NCI-H524 treated with DMSO at 0.1 percent for 48 hours (cell line): ENCODE measurements around the gene COL13A1.

Source experiments
- DNase-seq: peaks from one replicate; lab custom pipeline; 2025; lab: John Stamatoyannopoulos, UW

Gene COL13A1

DNA sequence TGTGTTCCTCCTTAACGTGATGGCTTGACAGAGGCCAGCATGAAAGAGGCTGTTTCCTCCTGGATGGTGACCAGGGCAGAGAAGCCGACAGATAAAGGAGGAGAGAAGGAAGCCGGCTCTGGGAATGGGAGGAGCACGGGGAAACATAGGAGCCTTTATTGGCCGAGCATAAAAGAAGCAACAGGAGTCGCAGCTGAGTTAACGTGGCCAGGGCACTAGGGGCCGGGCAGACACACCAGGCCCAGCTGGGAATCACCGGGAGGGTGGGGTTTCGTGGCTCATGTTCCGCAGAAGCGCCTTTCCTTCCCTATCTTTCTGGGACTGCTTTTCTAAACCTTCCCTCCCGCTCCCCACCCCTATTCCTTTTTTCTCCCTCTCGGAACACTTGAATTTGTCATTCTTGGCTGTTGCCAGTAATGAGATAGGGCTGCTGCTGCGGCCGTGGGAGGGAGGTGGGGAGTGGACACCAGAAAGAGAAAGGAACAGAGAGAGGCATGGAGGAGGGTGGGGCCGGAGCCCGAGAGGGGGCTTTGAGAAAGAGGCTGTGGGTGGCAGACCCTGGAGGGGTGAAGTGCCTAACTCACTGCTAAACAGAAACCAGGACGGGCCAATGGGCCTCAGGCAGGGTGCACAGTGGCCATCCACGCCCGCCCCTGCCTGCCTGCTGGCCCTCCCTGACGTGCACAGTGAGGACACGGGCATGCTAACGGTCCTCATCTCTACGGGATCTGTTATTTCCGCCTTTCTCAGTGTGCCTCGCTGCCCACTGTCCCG lies 65.2 kb downstream of the COL13A1 start:
- no peak for DNase-seq

DNA sequence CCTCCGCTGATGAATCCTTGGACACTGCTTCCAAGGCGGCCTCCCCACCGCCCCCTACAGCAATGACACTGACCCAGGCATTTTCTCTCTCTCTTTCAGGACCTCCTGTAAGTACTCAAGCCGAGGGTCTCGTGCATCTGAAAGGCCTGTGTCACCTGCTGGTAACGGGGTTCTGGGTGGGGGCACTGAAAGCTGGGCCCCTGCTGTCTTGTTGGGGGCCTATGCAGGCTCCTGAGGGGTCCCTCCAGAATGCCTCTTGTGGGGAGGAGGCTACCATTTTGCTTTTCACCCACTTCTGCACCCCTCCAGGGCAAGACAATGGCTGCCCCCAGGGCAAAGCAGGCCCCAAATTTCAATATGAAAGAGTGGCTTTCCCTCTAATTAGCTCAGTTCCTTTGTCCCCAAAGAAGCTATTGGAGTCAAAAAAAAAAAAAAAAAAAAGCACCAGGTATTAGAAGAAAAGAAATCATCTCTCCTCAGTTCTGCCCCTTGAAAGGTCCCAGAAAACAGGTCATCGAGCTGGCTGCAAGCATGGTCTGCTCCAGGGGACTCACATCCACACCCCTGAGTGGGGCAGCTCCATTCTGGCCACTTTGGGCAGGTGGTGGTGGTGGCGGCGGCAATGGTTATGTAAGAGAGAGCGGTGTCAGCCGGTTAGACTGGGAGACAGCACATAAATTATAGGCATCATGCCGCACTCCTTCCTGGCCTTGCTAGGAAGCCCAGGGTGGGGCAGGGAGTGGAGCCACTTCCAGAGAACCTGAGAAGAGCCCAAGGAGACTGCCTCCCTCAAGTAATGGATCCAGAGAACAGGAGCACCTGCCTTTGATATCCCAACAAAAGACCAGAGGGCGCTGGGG lies 66.2 kb downstream of the COL13A1 start:
- DNase-seq: no peak

DNA sequence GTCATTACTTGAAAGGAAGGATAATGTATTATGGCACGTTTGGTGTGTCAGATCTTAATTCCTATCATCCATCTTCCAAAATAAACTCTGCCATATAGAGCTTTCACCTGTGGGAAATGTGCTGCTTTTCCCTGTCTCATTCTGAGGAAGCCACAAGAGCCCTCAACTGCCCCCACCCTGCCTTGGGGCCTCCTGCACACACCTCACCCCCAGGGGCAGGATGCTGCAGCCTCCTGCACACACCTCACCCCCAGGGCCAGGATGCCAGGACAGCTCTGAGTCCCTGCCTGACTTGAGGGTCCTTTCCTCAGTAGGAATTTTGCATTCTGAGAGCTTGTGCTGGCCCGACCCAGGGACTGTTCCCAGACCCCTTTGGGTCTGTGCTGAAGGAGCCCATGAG lies 67.1 kb downstream of the COL13A1 start:
- no peak for DNase-seq

DNA sequence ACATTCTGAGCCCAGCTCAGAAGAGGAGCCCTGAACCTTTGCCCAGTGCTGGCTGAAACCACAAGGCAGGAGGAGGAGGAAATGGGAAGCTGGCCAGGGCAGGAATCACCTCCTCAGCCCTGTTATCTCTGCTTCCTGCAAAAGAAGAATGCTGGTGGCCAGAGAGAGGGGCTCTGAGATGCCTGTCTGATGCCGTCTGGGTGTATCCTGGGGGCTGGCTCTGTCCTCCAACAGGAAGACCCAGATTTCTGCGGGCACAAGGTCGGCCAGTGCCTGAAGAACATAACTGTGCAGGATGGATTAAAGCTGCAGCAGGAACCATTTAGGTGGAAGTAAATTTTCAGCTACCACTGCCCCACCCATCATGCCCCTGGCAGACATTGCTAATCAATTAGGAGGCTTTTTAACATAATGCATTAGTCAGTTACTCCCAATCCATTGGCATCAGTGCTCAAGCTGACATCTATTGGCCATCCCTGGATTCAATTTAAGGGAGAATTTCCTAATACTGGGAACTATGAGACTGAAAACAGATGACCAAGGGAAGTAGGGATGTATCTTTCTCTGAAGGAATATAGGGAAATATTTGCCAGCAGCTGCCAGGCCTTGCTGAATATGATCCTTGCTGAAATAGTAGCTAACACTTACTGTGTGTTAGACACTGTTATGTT lies 67.7 kb downstream of the COL13A1 start:
- DNase-seq: no peak

DNA sequence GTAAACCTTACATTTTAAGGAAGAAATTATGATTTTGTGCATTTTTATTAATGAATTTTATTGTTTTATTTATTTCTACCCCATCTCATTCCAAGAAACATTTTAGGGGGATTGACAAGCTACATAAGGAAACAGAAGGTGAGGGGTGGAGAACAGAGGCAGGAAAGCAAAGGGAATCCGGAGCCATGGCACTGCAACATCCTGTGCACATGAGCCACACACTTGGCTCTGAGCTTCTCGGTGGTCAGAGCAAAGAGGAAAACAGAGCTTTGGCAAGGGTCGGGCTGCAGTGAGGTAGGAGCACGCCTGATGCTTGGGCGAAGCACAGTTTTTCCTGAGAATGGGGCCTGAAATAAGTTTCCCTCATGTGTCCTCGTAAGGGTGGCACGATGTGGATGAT lies 68.9 kb downstream of the COL13A1 start:
- DNase-seq: no peak

DNA sequence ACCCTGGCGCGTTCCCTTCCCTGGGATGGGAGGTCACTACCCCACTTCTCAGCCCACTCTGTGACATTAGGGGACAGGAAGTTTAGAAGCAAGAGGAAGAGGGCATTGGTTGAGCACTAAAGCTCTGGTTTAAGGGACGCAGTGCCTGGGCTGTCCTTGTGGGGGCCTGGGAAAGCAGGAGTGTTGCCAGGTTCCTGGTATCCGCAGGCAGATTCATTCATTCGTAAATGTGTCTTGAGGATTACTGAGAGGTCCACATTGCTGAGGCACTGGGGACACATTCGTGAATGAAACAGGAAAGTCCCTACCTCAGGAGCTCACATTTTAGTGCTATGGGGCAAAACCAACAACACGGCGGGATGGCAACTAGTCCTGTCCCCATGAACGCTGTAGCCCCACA lies 69.4 kb downstream of the COL13A1 start:
- no peak for DNase-seq

DNA sequence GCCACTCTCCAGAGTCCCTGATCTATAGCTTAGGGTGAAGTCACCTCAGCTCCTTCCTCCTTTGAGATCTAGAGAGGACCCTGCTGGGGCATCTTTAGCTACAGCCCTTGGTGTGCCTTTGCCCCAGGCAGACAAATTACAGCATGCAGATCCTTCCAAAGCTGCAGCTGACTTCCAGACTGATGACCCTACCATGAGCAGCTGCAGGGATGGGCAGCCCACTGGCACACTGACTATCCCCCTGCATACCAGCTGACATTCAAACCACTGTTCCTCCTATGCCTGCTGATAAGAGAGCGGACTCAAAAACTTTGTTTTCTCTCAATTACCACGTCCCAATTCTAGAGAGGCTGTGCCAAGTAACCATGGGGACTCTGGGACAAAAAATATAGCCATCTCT lies 70.6 kb downstream of the COL13A1 start:
- DNase-seq: no peak

DNA sequence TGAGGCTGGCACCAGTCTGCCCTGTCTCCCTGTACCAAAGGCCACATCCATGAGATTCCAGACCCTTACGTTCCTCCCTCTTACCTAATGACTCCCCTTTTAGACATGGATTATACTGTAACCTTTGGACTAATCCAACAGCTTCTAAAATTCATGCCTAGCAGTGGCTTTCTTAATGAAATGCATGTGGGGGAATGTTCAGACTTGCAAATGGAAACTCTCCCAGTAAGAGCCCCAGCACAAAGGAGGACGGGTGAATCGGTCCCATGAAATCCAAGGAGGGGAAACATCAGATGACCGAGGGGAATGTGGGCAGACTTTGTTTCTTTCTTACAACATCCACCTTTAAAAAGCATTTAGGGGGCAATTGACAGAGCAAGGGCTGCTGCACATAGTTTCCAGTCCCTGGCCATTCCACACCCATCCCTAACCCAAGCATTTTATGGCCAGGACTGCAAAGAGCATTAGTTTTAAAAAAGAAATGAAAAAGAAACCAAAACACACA lies 71.5 kb downstream of the COL13A1 start:
- no peak for DNase-seq

DNA sequence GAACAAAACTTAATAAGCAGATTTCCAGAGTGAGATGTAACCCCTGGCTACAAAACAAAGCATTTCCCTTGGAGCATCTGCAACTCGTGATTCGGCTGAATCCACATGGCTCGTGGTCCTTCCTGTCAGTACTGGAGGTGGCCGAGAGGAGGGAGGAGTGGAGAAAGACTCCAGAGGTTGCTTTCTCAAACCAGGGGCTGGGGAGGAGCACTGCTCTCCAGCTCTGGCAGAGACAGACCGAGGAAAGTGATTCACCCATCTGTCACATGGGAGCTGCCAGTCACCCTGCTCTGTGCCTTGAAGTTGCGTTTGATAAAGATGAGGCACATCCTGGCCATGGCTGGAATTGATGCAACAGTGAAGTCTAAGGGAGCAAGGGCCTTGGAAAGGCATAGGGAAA lies 72.7 kb downstream of the COL13A1 start:
- DNase-seq: no peak

DNA sequence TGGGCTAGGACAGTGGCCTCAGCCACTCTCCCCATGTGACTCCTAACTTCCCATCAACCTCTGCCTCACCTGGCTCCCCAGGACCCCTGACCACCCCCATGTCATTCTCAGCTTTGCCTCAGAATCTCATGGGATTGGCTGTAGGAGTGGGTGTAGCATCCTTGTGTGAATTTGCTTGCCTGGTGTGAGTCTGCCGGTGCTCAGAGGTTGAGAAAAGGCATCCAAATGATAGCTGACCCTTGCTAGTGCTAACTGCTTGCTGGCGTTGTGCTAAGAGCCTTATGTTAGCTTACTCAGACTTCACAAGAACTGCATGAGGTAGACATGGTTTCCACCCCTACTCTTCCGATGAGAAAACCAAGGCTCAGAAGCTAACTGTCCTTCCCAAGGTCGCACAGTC lies 74.2 kb downstream of the COL13A1 start:
- DNase-seq: no peak

DNA sequence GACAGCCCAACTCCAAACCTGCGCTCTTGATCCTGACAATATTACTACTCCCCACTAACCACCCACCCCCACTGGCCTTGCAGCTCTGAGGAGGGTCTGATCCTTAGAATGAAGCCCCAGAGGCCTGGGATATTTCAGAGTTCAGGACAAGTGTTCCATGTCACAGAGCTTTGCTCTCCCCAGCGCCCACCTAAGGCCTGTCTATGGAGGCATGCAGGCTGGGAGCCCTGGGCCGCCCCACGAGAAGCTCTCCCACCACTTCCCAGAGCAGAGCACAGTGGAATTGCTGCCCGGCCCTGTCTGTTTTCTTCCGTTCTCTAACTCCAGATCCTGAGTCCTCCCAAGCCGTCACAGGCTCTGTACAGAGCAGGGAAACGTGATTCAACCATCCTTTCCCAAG lies 74.6 kb downstream of the COL13A1 start:
- no peak for DNase-seq

DNA sequence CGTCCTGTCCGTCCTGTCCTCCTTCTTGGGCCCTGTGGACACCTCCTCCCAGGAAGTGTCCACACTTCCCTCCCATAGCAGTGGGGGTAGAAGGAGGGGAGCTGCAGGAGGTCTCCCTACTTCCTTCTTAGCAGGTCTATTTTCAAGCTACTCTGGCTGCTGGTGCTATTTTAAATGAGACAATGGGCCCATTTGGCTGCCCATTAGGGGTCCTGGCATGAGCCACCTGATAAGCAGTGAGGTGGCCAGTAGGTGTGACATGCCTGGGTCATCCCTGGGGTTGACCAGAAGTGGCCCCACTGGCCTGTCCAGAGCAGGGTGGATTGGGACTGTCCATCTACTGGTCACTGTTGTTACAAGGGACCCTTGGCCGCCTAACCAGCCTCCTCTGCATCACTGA lies 75.2 kb downstream of the COL13A1 start:
- DNase-seq: no peak

DNA sequence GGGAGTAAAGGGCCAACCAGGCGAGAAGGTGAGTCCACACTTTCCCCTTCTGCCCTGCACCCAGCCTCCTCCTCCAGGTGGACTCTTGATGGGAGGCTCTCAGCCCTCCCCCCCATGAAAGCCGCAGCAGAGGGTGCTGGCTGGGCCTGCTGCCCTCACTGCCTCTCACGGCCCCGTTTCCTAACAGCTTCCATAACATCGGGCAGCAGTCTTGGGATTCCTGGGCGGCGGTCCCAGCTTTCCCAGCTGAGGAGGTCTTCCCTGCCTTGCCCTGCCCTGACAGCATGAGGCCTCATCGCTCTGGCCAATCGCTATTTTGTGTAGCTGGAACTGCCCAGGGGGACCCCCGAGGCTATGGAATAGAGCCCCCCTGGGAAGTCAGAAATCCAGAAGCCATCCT lies 76.3 kb downstream of the COL13A1 start:
- no peak for DNase-seq

DNA sequence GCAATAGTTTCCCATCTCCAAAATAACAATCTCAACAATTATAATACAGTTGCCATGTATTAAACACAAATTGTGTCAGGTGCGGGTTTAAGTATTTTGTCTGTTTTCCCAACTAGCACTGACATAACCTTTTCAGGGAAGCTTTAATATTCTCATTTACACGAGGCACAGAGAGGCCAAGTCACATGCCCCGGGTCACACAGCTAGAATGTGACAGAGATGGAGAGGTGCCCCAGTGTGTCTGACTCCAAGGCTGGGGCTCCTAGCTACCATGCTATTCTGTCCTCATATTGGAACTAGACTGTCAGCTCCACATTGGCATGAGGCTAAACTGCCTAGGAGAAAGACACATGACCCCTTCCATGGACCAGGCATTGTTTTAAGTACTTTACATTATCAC lies 77.2 kb downstream of the COL13A1 start:
- no peak for DNase-seq

DNA sequence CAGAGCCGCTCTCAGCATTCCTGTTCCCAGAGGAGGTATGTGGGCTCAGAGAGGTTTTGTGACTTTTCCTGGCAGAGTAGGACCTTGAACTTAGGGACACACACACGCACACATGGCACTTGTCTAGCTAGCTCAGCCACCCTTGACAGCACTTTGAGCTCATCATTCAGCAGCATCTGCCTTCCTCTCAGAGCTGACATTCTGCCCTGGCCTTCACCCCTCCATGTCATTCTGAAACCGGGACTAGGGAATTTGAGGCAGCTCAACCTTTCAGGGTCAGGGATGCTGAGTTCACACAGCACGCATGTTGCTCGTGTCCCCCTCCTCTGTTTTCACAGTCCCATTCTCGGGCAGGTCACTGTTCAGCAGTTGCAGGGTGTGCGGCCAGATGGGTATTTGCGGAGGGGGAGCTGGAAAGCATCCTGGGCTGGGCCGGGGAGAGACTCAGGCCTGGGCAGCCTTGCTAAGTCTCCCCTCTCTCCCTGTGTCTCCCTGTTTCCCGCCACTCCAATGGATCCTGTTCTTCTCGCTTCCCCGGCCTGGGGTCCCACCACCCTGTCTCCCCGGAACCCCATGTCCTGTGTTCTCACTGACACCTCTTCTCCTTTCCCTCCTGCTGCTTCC lies 78.0 kb downstream of the COL13A1 start:
- no peak for DNase-seq

DNA sequence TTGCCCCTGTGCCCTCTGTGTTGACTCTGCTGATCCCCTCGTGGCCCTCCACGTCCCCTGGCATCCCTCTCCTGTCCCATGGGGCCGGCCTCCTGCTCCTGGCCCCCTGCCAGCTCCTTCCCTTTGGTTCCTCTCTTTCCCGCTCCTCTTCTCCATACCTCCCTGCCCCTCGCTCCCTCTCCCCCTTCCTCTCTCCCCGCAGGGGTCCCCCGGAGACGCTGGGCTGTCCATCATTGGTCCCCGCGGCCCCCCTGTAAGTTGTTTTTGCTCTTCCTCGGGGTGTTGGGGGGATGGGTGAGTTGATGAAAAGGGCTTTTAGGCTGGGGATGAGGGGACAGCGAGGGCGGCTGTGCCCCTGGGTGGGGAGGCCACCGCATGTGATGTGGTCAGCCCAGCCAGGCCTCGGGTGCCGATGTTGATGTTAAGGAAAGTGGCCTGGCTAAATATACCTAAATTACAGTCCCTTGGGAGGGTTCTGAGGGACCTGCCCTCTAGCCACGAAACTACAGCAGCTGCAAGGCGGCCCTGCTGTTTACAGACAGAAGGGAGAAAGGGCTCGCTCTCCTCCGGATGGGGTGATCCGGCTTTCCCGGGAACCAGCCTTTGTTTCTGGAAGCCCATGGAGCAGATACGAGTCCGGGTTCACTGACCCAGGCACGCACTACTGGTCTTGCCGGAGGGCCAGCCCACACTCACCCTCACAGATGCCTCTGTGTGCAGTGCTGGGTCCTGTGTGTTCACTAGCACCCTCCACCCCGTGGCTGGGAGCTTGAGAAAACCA lies 78.8 kb downstream of the COL13A1 start:
- DNase-seq: no peak

DNA sequence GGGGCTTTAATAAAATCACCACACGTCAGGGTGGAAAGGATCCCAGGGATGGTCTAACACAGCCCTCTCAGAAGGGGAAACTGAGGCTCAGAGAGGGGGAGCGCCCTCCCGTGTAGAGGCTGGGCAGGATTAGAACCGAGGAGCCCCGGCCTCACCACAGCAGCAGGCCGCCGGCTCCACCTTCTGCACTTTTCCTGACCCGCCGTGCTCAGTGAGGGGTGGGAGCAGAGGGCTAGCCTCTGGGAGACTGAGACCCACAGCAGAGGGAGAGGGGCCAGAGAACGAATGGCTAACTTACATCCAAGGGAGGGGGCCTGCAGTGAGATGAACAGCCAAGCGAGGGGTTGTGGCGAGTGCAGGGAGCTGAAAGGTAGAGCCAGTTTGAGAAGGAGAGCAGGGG lies 79.5 kb downstream of the COL13A1 start:
- no peak for DNase-seq

DNA sequence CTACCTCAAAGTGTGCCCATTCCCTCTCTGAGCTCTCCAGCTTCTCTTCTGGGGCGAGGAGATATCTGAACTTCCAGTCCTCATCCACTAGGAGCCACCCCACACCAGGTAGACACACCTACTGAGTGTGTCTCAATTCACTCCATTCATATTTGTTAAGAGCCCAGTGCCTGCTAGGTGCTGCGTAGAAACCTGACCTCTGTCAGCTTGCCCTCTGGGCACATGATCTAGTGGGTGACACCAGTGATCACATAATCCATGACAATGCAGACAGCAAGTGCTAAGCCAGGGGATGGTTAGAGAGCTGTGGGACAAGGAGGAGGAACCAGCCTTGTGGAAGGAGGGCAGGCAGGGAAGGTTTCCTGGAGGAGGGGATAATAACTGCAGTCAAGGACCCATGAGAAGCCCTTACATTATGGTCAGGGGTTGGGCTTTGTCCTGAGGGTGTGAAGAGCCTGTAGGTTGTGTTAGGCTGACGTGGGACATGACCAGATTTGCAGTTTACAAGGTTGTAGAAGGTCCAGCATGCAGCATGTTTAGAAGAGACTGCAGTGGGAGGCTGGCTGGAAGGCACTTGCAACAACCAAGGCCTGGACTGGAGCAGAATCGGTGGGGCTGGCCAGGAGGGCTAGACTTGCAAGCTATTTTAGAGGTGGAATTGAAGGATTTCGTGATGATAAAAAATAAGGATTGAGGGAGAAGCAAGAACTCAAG lies 81.8 kb downstream of the COL13A1 start:
- no peak for DNase-seq

DNA sequence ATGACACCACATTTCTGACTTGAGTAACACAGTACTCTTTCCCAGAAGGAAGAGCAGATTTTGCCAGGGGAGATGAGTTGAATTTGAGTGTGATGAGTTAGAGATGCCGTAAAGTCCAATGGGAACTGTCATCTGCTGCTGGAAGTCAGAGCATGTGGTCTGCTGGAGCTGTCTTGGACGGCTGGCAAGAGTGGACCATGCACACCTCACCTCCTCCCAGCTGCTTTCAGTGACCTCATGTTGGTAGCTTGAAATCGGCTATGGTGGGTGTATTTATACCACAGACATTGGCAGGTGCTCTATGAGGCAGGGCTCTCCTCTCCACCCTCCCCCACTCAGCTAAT lies 82.3 kb downstream of the COL13A1 start:
- DNase-seq: no peak

DNA sequence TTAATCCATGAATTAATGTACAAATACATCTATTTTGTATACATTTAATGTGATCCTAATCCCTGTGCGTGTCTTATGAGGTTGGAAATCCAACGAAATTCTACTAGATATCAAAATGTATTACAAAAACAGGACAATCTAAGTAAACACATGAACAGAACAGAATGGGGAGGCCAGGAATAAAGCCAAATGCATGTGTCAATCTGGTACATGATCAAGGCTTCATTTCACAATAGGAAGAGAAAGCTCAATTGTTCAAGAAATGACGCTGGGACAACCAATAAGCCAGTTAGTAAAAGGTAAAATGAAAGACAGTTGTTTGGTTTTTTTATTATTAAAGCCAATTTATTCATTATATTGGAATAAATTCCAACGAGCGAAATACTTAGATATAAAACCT lies 83.0 kb downstream of the COL13A1 start:
- DNase-seq: no peak
